ENCODE results near the gene KLHDC9. TPM values are rescaled to one million over a fixed set of nuclear protein-coding genes. Genes with fewer than 3 reads are reported as not detected.

Gene KLHDC9
- total and polyA plus RNA-seq, 2 of the 8 experiments (the other 6 are each of a cell fraction or from before 2014, with no cell fraction given), result 6.5 to 15.6 TPM

DNA sequence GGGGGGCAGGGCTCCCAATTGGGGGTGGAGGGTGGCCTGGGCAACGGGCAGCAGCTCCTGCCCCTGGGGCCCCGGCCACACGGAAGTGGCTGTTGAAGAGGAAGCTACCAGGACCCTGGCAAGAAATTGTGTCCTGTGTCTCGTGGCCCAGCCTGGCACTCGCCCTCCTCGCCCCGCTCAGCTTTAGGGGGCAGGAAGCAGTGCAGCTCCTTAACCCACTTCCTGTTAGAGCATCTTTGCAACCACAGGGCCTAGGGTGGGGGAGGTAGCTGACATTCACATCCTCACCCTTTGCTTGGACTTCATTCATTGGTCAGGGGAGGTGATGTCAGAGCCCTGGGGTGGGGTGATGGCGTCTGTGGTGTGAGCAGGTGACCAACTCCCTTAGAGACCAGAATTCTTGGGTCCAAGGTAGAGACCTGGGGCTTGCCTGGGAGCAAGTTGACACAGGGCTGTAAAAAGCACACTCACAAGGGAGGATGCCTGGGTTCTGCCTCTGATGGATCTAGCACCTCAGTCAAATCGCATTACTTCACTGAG, 28.4 kb upstream of the KLHDC9 start, which contains the start of gene ARHGAP30:
ARHGAP30 (minus strand) TSS at position 161 of the 540 bp plus-strand sequence. CDS start 267 bp downstream, outside the sequence.
- peak within 1 kb of the TSS; percentile 50 for H4K91ac ChIP-seq (replicated peaks; ENCODE audit: insufficient read length, low read length)
- WGBS, 2 experiments (ENCODE audit: extremely low coverage in 1 of 2, insufficient coverage in 1 of 2, insufficient read length in 1 of 2, insufficient replicate concordance in 2 of 2, low coverage in 1 of 2, low lambda C conversion rate in 2 of 2, missing lambda C conversion rate in 1 of 2), result 77% methylated on average over 4 of the region's 9 CpGs; no CpG with 5 or more reads in 1 of the 2 experiments
- peak within 1 kb of the TSS; percentile 84 for H3K4ac ChIP-seq (replicated peaks; ENCODE audit: insufficient read length, low read depth, low read length)
- H2AFZ ChIP-seq (ENCODE audit: low read length), result no peak within 1 kb of the TSS
- no peak for FAIRE-seq
- no peak for DNase-seq (ENCODE audit: low read depth in 1 of 2, low spot score in 2 of 2)
- no peak within 1 kb of the TSS for H3K4me3 ChIP-seq (ENCODE audit: extremely low read depth in 1 of 4, insufficient read depth in 2 of 4, low read depth in 3 of 4, low read length in 4 of 4)
- no peaks in the 10 kb centered on the region for H3K79me1 ChIP-seq (ENCODE audit: low read depth, low read length)
- H4K5ac ChIP-seq (ENCODE audit: insufficient read length, low read depth, low read length), result no peak within 1 kb of the TSS
- H3K4me1 ChIP-seq (replicated peaks in 1 of 4; ENCODE audit: control insufficient read depth in 3 of 4, insufficient read depth in 4 of 4, low read length in 3 of 4), result peaks cover 0 to 8% (median 3%) of the 10 kb centered on the region in 4 experiments; a peak in 3 of 7 replicates
- H4K20me1 ChIP-seq (replicated peaks in 1 of 2; ENCODE audit: control insufficient read depth in 1 of 2, insufficient read depth in 2 of 2, low read length in 2 of 2), result peaks cover 0 to 3% of the 10 kb centered on the region in 2 experiments
- no peaks in the 10 kb centered on the region for H3K79me2 ChIP-seq (ENCODE audit: control insufficient read depth in 1 of 2, insufficient read depth in 2 of 2, low read length in 2 of 2)
- H2AK5ac ChIP-seq (ENCODE audit: low read depth, low read length), result no peak within 1 kb of the TSS
- peak within 1 kb of the TSS; percentile 29; the same call in 1 of the 2 replicates for H2BK15ac ChIP-seq (ENCODE audit: low read length)
- H2BK20ac ChIP-seq (ENCODE audit: low read length), result no peak within 1 kb of the TSS
- no peak within 1 kb of the TSS for H3K18ac ChIP-seq (ENCODE audit: extremely low read depth, low read length)
- H3K23ac ChIP-seq (ENCODE audit: insufficient read length), result no peak within 1 kb of the TSS
- no peak within 1 kb of the TSS for H3K9ac ChIP-seq (replicated peaks in 1 of 4; ENCODE audit: extremely low read depth in 1 of 4, low read depth in 3 of 4, low read length in 3 of 4)
- H3K56ac ChIP-seq (replicated peaks; ENCODE audit: insufficient read length, low read depth, low read length), result no peak within 1 kb of the TSS
- H3K23me2 ChIP-seq (ENCODE audit: low read depth, low read length), result no peaks in the 10 kb centered on the region
- no peak within 1 kb of the TSS for H2BK120ac ChIP-seq (replicated peaks; ENCODE audit: low read depth, low read length)
- peak within 1 kb of the TSS; percentile 70 for H4K8ac ChIP-seq (ENCODE audit: extremely low read depth, insufficient read depth, low read length)
- H3K36me3 ChIP-seq (ENCODE audit: control insufficient read depth in 2 of 4, insufficient read depth in 4 of 4, low read length in 3 of 4), result no peaks in the 10 kb centered on the region
- no peak within 1 kb of the TSS for H3K4me2 ChIP-seq (ENCODE audit: insufficient read depth in 1 of 2, low read depth in 2 of 2, low read length in 2 of 2)
- no peak within 1 kb of the TSS for H3K14ac ChIP-seq (ENCODE audit: insufficient read length)
- H2BK5ac ChIP-seq (ENCODE audit: low read depth, low read length), result no peak within 1 kb of the TSS; the same call in 1 of the 2 replicates
- no peak within 1 kb of the TSS for H3K27ac ChIP-seq (ENCODE audit: low read depth, low read length)
- ChIA-PET CTCF (ENCODE audit: partially characterized antibody) (interaction anchor here (0.6 to 17.8 kb wide), 10 partner anchors 9 to 320 kb away, joined by 3 to 282 read pairs (median 10); partner anchors contain the start of genes KLHDC9, NECTIN4 and USF1), POLR2A (ENCODE audit: partially characterized antibody) (interaction anchor here (0.8 to 2.5 kb wide), 6 partner anchors 10 to 62 kb away, joined by 3 to 6 read pairs (median 4); partner anchors contain the start of genes DEDD, KLHDC9, TSTD1 and USF1)
- TF ChIP-seq FOSL1 (IDR thresholded peaks at IDR 0.05; ENCODE audit: insufficient read depth, low read depth, low read length), result no peak
- 0 out of 2 replicates have a peak, but pooled peaks have one; percentile 27 for TF ChIP-seq CREB1 (IDR thresholded peaks at IDR 0.05)
- peak; percentile 62; the same call in 1 of the 2 replicates for TF ChIP-seq POLR2AphosphoS5 (IDR thresholded peaks at IDR 0.05; ENCODE audit: low read depth, low read length)
- no peaks in the 10 kb centered on the region for H3K9me3 ChIP-seq (ENCODE audit: insufficient read depth in 2 of 2, low read depth in 1 of 2, low read length in 1 of 2)
- H2BK12ac ChIP-seq (ENCODE audit: low read depth, low read length), result no peak within 1 kb of the TSS
- H3K27me3 ChIP-seq (replicated peaks in 1 of 4; ENCODE audit: control insufficient read depth in 3 of 4, extremely low read depth in 1 of 4, insufficient read depth in 3 of 4, low read length in 3 of 4), result no peaks in the 10 kb centered on the region
